NCI-H748 treated with DMSO at 0.1 percent for 48 hours (cell line): Measurements from ENCODE around the gene B4GALT2.

ENCODE experiments used
- DNase-seq: peaks from one replicate; lab custom pipeline; 2025; lab: John Stamatoyannopoulos, UW

B4GALT2 gene

GRCh38 chr1:44029911-44030604 lies 51.0 kb downstream of the B4GALT2 start:
- peak; percentile 86 for DNase-seq

GRCh38 chr1:44030605-44031251 lies 51.7 kb downstream of the B4GALT2 start:
- peak; percentile 54 for DNase-seq

- no peak for DNase-seq
Measured at GRCh38 chr1:44031252-44032169, 52.5 kb downstream of the B4GALT2 start, which contains the start of gene SLC6A9. TSS of gene SLC6A9 (minus strand) at chr1:44031462. CDS start at chr1:44024277, 7,185 bp downstream.

GRCh38 chr1:44032170-44032790 lies 53.3 kb downstream of the B4GALT2 start:
- DNase-seq = no peak

GRCh38 chr1:44033041-44033575 lies 54.1 kb downstream of the B4GALT2 start:
- no peak for DNase-seq

GRCh38 chr1:44033756-44034155 lies 54.7 kb downstream of the B4GALT2 start:
- no peak for DNase-seq

GRCh38 chr1:44034423-44034822 lies 55.4 kb downstream of the B4GALT2 start:
- DNase-seq = no peak

- no peak for DNase-seq
Measured at GRCh38 chr1:44034976-44035716, 56.1 kb downstream of the B4GALT2 start.

- DNase-seq = no peak
Measured at GRCh38 chr1:44035726-44036408, 56.9 kb downstream of the B4GALT2 start.

GRCh38 chr1:44036409-44037139 lies 57.6 kb downstream of the B4GALT2 start:
- DNase-seq = peak; percentile 83

GRCh38 chr1:44037154-44037553 lies 58.1 kb downstream of the B4GALT2 start:
- DNase-seq = no peak

- DNase-seq = no peak
Measured at GRCh38 chr1:44038876-44039657, 60.1 kb downstream of the B4GALT2 start.

- DNase-seq = no peak
Measured at GRCh38 chr1:44040418-44040817, 61.4 kb downstream of the B4GALT2 start.
